Gastrocnemius medialis (tissue), 4 donors: Measurements from ENCODE around the gene CDCA4.

ENCODE experiments used
- POLR2A ChIP-seq, 2 donors: fragments of 450-650 bp; IDR thresholded peaks; one replicate each; pipeline ENCODE4 v1.6.1; 2017; ENCODE audit warnings: antibody characterized with exemption in 2 of 2, mild to moderate bottlenecking in 2 of 2, moderate library complexity in 2 of 2
- TF ChIP-seq, protein P1 (sequence below), 5 experiments: fragments of 450-650 bp in 3 of 5; fragments of 200-600 bp in 2 of 5; sonication (generic) in 2 of 5; IDR thresholded peaks in 4 of 5; conservative IDR thresholded peaks in 1 of 5; 1 replicate in 4 of 5; 2 replicates in 1 of 5; pipeline ENCODE4 v1.5.1; 2016 to 2019; ENCODE audit warnings: antibody characterized with exemption in 5 of 5, mild to moderate bottlenecking in 3 of 5, moderate library complexity in 3 of 5

DNA sequence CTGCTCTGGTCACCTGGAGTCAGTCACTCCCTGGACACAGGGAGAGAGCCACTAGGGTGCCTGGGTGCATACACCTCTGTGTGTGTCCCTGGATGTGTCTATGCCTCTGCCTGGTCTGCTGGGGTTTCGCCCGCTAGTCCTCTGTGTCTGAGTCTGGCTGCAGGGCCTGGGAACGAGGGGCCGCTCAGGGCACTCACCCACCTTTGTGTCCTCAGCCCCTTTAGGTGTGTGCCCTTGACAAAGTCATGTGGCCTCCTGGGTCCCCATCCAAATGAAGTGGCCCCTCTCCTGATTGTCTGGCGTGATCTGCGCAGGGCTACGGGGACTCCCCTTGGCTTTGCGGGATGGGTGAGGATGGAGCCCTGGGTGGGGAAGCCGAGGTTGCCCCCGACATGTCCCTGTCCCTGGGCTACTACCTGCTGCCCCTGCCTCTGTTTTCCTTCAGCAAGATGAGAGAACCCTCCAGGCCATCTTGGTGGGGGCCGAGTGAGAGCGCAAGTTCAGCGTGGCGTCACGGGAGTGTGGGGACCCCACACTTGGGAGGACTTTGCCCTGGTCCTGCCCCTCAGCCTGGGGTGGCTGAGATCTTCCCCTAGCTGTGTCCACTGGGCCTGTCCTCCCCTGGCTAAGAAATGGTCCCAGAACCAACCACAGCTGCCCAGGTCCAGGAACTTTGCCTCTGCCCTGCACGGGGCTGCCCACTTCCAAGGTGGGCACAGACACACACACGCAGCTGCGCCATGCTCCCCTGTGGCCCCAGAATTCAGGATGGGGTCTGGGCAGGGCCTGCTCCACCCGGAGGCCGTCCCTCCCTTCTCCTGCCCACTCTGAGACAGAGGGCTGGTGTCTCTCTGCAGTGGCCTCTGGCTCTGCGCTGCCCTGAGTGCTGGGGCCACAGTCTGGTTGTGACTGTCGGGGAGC, 40.0 kb downstream of the CDCA4 start:
- no peak for TF ChIP-seq POLR2A (IDR thresholded peaks at IDR 0.05)
- TF ChIP-seq, protein P1, sequence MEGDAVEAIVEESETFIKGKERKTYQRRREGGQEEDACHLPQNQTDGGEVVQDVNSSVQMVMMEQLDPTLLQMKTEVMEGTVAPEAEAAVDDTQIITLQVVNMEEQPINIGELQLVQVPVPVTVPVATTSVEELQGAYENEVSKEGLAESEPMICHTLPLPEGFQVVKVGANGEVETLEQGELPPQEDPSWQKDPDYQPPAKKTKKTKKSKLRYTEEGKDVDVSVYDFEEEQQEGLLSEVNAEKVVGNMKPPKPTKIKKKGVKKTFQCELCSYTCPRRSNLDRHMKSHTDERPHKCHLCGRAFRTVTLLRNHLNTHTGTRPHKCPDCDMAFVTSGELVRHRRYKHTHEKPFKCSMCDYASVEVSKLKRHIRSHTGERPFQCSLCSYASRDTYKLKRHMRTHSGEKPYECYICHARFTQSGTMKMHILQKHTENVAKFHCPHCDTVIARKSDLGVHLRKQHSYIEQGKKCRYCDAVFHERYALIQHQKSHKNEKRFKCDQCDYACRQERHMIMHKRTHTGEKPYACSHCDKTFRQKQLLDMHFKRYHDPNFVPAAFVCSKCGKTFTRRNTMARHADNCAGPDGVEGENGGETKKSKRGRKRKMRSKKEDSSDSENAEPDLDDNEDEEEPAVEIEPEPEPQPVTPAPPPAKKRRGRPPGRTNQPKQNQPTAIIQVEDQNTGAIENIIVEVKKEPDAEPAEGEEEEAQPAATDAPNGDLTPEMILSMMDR (IDR thresholded peaks at IDR 0.05 in 4 of 5, conservative IDR thresholded peaks at IDR 0.05 in 1 of 5) = no peak
